ENCODE measurements around the gene CEACAM6.
"Not testable (repeated sequence)": the region's sequence is repeated elsewhere in the genome, so short reads cannot be mapped to it uniquely, and the experiment has no call there.

CEACAM6 gene

DNA sequence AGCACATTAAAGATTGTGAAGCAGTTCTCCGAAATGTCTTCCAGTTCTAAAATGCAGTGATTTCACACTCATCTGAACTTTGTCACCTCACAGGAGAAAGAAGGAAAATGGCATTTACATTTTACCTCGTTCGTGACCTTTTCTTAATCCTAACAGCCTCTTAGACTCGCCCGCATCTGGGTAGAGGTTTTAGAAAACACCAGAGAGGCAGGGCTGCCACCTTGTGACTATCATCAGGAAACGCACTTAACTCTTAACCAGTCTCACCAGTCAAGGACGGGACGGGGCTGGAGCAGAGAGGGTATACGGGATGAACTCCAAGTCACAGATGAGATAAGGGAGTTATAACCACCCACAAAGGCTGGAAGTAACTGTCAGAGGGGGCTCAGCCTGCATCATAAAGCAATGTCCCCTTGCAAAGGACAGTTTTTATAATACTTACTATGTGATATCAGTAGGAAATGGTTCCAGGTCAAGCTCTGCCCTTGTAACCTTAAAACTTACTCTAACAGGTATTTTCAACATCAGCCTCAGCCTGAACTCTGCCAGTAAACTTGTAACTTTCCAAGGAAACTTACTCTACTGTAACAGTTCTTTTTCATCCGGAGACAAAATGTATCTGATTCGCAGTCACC is 8.6 kb upstream of the CEACAM6 start:
- no peak overlapping the region for H2AFZ ChIP-seq (ENCODE audit: low read depth)
- no peak overlapping the region for H3K9ac ChIP-seq
- peak; percentile 58 for TF ChIP-seq CTCF (conservative IDR thresholded peaks at IDR 0.05; ENCODE audit: low read depth, low read length)
- H3K27me3 ChIP-seq (ENCODE audit: insufficient read depth, low read depth) = peaks cover 81% of the 10 kb centered on the region
- no peaks in the 10 kb centered on the region for H3K4me1 ChIP-seq (ENCODE audit: low read depth, poor library complexity, severe bottlenecking)
- H3K79me2 ChIP-seq (ENCODE audit: insufficient read depth, low read depth) = no peaks in the 10 kb centered on the region
- no peak overlapping the region for H3K27ac ChIP-seq
- H3K4me2 ChIP-seq = no peak overlapping the region
- no peaks in the 10 kb centered on the region for H4K20me1 ChIP-seq (ENCODE audit: insufficient read depth)
- no peak overlapping the region for H3K4me3 ChIP-seq (IDR thresholded peaks at IDR 0.05; ENCODE audit: insufficient read depth, low read depth, low read length)
- no peaks in the 10 kb centered on the region for H3K36me3 ChIP-seq (ENCODE audit: insufficient read depth)

DNA sequence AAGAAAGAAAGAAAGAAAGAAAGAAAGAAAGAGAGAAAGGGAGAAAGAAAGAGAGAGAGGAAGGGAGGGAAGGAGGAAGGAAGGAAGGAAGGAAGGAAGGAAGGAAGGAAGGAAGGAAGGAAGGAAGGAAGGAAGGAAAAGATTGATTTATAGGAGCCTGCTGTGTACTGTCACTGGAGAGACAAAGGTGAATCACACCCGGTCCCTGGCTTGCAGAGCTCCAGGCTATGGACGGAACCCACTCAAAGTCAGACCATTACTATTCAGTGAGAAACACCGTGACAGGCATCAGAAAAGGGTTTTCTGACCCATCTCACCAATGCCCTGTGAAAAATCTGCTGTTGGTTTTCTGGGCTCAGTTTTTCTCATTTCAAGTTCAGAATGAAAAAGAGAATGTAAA is 7.3 kb upstream of the CEACAM6 start:
- no peak overlapping the region for H3K4me2 ChIP-seq
- H3K4me3 ChIP-seq (IDR thresholded peaks at IDR 0.05; ENCODE audit: insufficient read depth, low read depth, low read length) = no peak overlapping the region
- no peaks in the 10 kb centered on the region for H4K20me1 ChIP-seq (ENCODE audit: insufficient read depth)
- peaks cover 81% of the 10 kb centered on the region for H3K27me3 ChIP-seq (ENCODE audit: insufficient read depth, low read depth)
- H3K9ac ChIP-seq = no peak overlapping the region
- H3K4me1 ChIP-seq (ENCODE audit: low read depth, poor library complexity, severe bottlenecking) = no peaks in the 10 kb centered on the region
- no peak overlapping the region for H3K27ac ChIP-seq
- no peaks in the 10 kb centered on the region for H3K79me2 ChIP-seq (ENCODE audit: insufficient read depth, low read depth)
- H2AFZ ChIP-seq (ENCODE audit: low read depth) = no peak overlapping the region
- TF ChIP-seq CTCF (conservative IDR thresholded peaks at IDR 0.05; ENCODE audit: low read depth, low read length) = no peak
- no peaks in the 10 kb centered on the region for H3K36me3 ChIP-seq (ENCODE audit: insufficient read depth)

- not testable (repeated sequence) for H2AFZ ChIP-seq (ENCODE audit: low read depth); H4K20me1 ChIP-seq (ENCODE audit: insufficient read depth); H3K4me3 ChIP-seq (IDR thresholded peaks at IDR 0.05; ENCODE audit: insufficient read depth, low read depth, low read length); H3K9ac ChIP-seq; H3K4me1 ChIP-seq (ENCODE audit: low read depth, poor library complexity, severe bottlenecking); H3K4me2 ChIP-seq; H3K27ac ChIP-seq; H3K36me3 ChIP-seq (ENCODE audit: insufficient read depth); H3K79me2 ChIP-seq (ENCODE audit: insufficient read depth, low read depth)
- peaks cover 74% of the 10 kb centered on the region for H3K27me3 ChIP-seq (ENCODE audit: insufficient read depth, low read depth)
Measured at GRCh38 chr19:41750248-41751134, 4.8 kb upstream of the CEACAM6 start.

DNA sequence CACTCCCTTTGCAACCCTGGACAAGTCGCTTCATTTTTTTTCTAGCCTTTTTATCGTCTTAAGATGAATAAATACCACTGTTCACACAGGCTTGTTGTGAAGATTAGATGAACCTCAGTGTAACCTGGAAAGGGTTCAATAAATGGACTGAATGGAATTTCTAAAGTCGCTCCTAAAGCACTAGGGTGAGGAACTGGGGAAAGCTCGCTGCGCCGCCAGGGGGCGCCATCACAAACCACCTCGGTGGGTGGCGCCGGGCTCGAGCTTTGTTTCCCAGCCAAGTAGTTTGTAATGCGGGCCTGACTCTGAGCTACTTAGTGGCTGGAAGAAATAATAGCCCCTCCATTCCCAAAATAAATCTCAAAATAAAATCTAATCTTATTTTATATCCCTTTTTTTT is 2.2 kb upstream of the CEACAM6 start:
- Histone ChIP-seq H3K36me3 (ENCODE audit: insufficient read depth) (no peaks in the 10 kb centered on the region), H3K4me1 (ENCODE audit: low read depth, poor library complexity, severe bottlenecking) (no peaks in the 10 kb centered on the region), H3K79me2 (ENCODE audit: insufficient read depth, low read depth) (no peaks in the 10 kb centered on the region), H3K27me3 (ENCODE audit: insufficient read depth, low read depth) (peaks cover 57% of the 10 kb centered on the region), H3K9ac (no peak overlapping the region), H3K27ac (no peak overlapping the region), H3K4me3 (IDR thresholded peaks at IDR 0.05; ENCODE audit: insufficient read depth, low read depth, low read length) (no peak overlapping the region), H2AFZ (ENCODE audit: low read depth) (no peak overlapping the region), H3K4me2 (no peak overlapping the region), H4K20me1 (ENCODE audit: insufficient read depth) (no peaks in the 10 kb centered on the region)
- peak; percentile 76 for TF ChIP-seq CTCF (conservative IDR thresholded peaks at IDR 0.05; ENCODE audit: low read depth, low read length)

Measured in KMS-11 (cell line).